HEK293 (cell line): ENCODE results near the gene ZSCAN9.
A peak's percentile ranks its signal among the peaks of the same experiment; 100 is the strongest.

Experiments used
- HOXA7 ChIP-seq: sonication (generic); formaldehyde crosslinking; IDR thresholded peaks from 2 replicates; pipeline ENCODE4 v1.8.1; 2022; ENCODE audit warnings: missing genetic modification reagents, borderline replicate concordance
- PATZ1 ChIP-seq: fragments of 450-650 bp; formaldehyde crosslinking; IDR thresholded peaks from 2 replicates; pipeline ENCODE4 v1.5.1; 2016; ENCODE audit warnings: missing biosample characterization, missing genetic modification characterization
- PRDM2 ChIP-seq: fragments of 450-650 bp; formaldehyde crosslinking; IDR thresholded peaks from 2 replicates; pipeline ENCODE4 v1.5.1; 2016; ENCODE audit warnings: missing biosample characterization, missing genetic modification characterization, borderline replicate concordance
- SCRT2 ChIP-seq: fragments of 450-650 bp; formaldehyde crosslinking; IDR thresholded peaks from 2 replicates; pipeline ENCODE4 v1.5.1; 2016; ENCODE audit warnings: missing biosample characterization, missing genetic modification characterization
- ZBTB21 ChIP-seq: fragments of 450-650 bp; formaldehyde crosslinking; IDR thresholded peaks from 2 replicates; pipeline ENCODE4 v1.5.1; 2017; ENCODE audit warnings: missing biosample characterization, missing genetic modification characterization
- ZEB2 ChIP-seq: fragments of 450-650 bp; formaldehyde crosslinking; IDR thresholded peaks from 2 replicates; pipeline ENCODE4 v1.5.1; 2016; ENCODE audit warnings: missing biosample characterization, missing genetic modification characterization
- ZNF146 ChIP-seq: fragments of 450-650 bp; formaldehyde crosslinking; IDR thresholded peaks from 2 replicates; pipeline ENCODE4 v1.5.1; 2016; ENCODE audit warnings: missing biosample characterization, missing genetic modification characterization
- ZNF169 ChIP-seq: fragments of 450-650 bp; formaldehyde crosslinking; IDR thresholded peaks from 2 replicates; pipeline ENCODE4 v1.5.1; 2016; ENCODE audit warnings: missing biosample characterization, missing genetic modification characterization
- ZNF175 ChIP-seq: fragments of 450-650 bp; formaldehyde crosslinking; IDR thresholded peaks from 2 replicates; pipeline ENCODE4 v1.5.1; 2016; ENCODE audit warnings: missing biosample characterization, missing genetic modification characterization
- ZNF184 ChIP-seq: fragments of 450-650 bp; IDR thresholded peaks from 2 replicates; pipeline ENCODE4 v1.5.1; 2018; ENCODE audit warnings: missing biosample characterization, mild to moderate bottlenecking, missing genetic modification characterization
- ZNF2 ChIP-seq: fragments of 450-650 bp; formaldehyde crosslinking; IDR thresholded peaks from 2 replicates; pipeline ENCODE4 v1.5.1; 2016; ENCODE audit warnings: missing biosample characterization, missing genetic modification characterization
- ZNF248 ChIP-seq: fragments of 450-650 bp; formaldehyde crosslinking; IDR thresholded peaks from 2 replicates; pipeline ENCODE4 v1.5.1; 2017; ENCODE audit warnings: missing biosample characterization, missing genetic modification characterization
- ZNF302 ChIP-seq: fragments of 450-650 bp; formaldehyde crosslinking; IDR thresholded peaks from 2 replicates; pipeline ENCODE4 v1.5.1; 2016; ENCODE audit warnings: missing biosample characterization, missing genetic modification characterization, low read depth
- ZNF433 ChIP-seq: fragments of 450-650 bp; formaldehyde crosslinking; IDR thresholded peaks from 2 replicates; pipeline ENCODE4 v1.5.1; 2016; ENCODE audit warnings: missing biosample characterization, missing genetic modification characterization, low read depth
- ZNF521 ChIP-seq: fragments of 450-650 bp; formaldehyde crosslinking; IDR thresholded peaks from 2 replicates; pipeline ENCODE4 v1.5.1; 2017; ENCODE audit warnings: missing biosample characterization, mild to moderate bottlenecking, missing genetic modification characterization
- ZNF544 ChIP-seq: fragments of 450-650 bp; formaldehyde crosslinking; IDR thresholded peaks from 2 replicates; pipeline ENCODE4 v1.5.0; 2017; ENCODE audit warnings: missing biosample characterization, missing genetic modification characterization
- ZNF555 ChIP-seq: fragments of 450-650 bp; formaldehyde crosslinking; conservative IDR thresholded peaks from 2 replicates; pipeline ENCODE4 v1.5.1; 2017; ENCODE audit warnings: missing biosample characterization, mild to moderate bottlenecking, missing genetic modification characterization, inconsistent platforms
- ZNF596 ChIP-seq: fragments of 450-650 bp; IDR thresholded peaks from 2 replicates; pipeline ENCODE4 v1.5.0; 2018; ENCODE audit warnings: missing biosample characterization, mild to moderate bottlenecking, missing genetic modification characterization, moderate library complexity
- ZNF621 ChIP-seq: fragments of 450-650 bp; formaldehyde crosslinking; IDR thresholded peaks from 2 replicates; pipeline ENCODE4 v1.5.1; 2017; ENCODE audit warnings: missing biosample characterization, missing genetic modification characterization
- ZNF629 ChIP-seq: fragments of 450-650 bp; formaldehyde crosslinking; IDR thresholded peaks from 2 replicates; pipeline ENCODE4 v1.5.1; 2017; ENCODE audit warnings: missing biosample characterization, missing genetic modification characterization
- ZNF664 ChIP-seq: fragments of 450-650 bp; formaldehyde crosslinking; IDR thresholded peaks from 2 replicates; pipeline ENCODE4 v1.5.1; 2016; ENCODE audit warnings: missing biosample characterization, missing genetic modification characterization
- ZNF670 ChIP-seq: fragments of 450-650 bp; formaldehyde crosslinking; IDR thresholded peaks from 2 replicates; pipeline ENCODE4 v1.5.1; 2016; ENCODE audit warnings: missing biosample characterization, missing genetic modification characterization, low read depth
- ZNF701 ChIP-seq: fragments of 450-650 bp; formaldehyde crosslinking; IDR thresholded peaks from 2 replicates; pipeline ENCODE4 v1.5.1; 2016; ENCODE audit warnings: missing biosample characterization, missing genetic modification characterization
- ZNF76 ChIP-seq: fragments of 450-650 bp; formaldehyde crosslinking; IDR thresholded peaks from 2 replicates; pipeline ENCODE4; 2016; ENCODE audit warnings: low read depth, missing biosample characterization, missing genetic modification characterization, borderline replicate concordance
- TF ChIP-seq, protein P1 (sequence below): fragments of 450-650 bp; formaldehyde crosslinking; IDR thresholded peaks from 2 replicates; pipeline ENCODE4 v1.5.1; 2016; ENCODE audit warnings: missing biosample characterization, missing genetic modification characterization
- TF ChIP-seq, protein P2 (sequence below): fragments of 450-650 bp; formaldehyde crosslinking; IDR thresholded peaks from 2 replicates; pipeline ENCODE4 v1.5.1; 2016; ENCODE audit warnings: missing biosample characterization, missing genetic modification characterization
- TF ChIP-seq, protein P3 (sequence below): fragments of 450-650 bp; formaldehyde crosslinking; IDR thresholded peaks from 2 replicates; pipeline ENCODE4 v1.5.1; 2017; ENCODE audit warnings: missing biosample characterization, missing genetic modification characterization

ZSCAN9 gene

DNA sequence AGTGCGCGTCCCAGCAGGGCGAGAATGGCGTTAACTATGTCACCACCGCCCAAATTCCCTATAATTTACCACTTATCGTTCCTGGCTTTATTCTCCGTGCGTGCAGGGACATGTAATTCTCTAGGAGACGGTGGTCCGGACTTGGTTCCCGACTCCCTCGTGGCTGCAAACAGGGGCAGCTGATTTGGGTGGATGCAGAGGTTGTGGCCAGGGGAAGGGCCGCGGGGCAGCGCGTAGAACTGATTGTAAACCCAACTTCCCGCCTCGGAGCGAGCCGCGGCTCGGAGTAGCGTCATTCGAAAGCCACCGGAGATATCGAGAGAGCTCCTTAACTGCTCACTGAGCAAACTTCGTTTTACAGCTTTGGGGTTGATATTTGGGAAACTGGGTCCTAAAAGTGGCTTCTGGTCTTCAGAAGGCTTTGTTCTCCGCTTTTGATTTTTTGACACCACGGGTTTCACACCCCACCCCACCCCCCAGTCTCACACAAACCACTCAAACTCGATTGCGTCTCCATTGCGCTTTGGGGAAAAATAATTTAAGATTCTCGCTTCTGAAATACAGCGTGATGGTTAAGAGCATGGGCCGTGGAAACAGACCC is 17.5 kb upstream of the ZSCAN9 start (continued):
- TF ChIP-seq ZNF76 (tag by site-specific recombination) (peak; percentile 30; the same call in 1 of the 2 replicates), ZNF664 (tag by site-specific recombination) (no peak), ZNF629 (tag by site-specific recombination) (peak; percentile 71), ZNF169 (tag by site-specific recombination) (no peak), ZNF433 (tag by site-specific recombination) (no peak), PRDM2 (tag by site-specific recombination) (no peak), ZNF670 (no peak), ZNF146 (tag by site-specific recombination) (no peak), ZNF555 (tag by site-specific recombination) (no peak), SCRT2 (no peak), ZNF701 (tag by site-specific recombination) (no peak), ZEB2 (no peak; the same call in 1 of the 2 replicates), ZBTB21 (tag by site-specific recombination) (no peak), ZNF596 (tag by site-specific recombination) (no peak), ZNF175 (tag by site-specific recombination) (no peak), ZNF544 (tag by site-specific recombination) (no peak), PATZ1 (tag by site-specific recombination) (peak; percentile 31), ZNF2 (tag by site-specific recombination) (peak; percentile 45), ZNF621 (tag by site-specific recombination) (no peak), ZNF184 (tag by site-specific recombination) (no peak), ZNF248 (tag by site-specific recombination) (no peak), ZNF302 (no peak), ZNF521 (tag by site-specific recombination) (no peak), HOXA7 (no peak)
- TF ChIP-seq, protein P1, sequence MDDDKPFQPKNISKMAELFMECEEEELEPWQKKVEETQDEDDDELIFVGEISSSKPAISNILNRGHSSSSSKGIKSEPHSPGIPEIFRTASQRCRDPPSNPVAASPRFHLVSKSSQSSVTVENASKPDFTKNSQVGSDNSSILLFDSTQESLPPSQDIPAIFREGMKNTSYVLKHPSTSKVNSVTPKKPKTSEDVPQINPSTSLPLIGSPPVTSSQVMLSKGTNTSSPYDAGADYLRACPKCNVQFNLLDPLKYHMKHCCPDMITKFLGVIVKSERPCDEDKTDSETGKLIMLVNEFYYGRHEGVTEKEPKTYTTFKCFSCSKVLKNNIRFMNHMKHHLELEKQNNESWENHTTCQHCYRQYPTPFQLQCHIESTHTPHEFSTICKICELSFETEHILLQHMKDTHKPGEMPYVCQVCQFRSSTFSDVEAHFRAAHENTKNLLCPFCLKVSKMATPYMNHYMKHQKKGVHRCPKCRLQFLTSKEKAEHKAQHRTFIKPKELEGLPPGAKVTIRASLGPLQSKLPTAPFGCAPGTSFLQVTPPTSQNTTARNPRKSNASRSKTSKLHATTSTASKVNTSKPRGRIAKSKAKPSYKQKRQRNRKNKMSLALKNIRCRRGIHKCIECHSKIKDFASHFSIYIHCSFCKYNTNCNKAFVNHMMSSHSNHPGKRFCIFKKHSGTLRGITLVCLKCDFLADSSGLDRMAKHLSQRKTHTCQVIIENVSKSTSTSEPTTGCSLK (tag by site-specific recombination) = no peak
- TF ChIP-seq, protein P2, sequence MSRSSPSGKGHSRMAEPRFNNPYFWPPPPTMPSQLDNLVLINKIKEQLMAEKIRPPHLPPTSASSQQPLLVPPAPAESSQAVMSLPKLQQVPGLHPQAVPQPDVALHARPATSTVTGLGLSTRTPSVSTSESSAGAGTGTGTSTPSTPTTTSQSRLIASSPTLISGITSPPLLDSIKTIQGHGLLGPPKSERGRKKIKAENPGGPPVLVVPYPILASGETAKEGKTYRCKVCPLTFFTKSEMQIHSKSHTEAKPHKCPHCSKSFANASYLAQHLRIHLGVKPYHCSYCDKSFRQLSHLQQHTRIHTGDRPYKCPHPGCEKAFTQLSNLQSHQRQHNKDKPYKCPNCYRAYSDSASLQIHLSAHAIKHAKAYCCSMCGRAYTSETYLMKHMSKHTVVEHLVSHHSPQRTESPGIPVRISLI = no peak
- TF ChIP-seq, protein P3, sequence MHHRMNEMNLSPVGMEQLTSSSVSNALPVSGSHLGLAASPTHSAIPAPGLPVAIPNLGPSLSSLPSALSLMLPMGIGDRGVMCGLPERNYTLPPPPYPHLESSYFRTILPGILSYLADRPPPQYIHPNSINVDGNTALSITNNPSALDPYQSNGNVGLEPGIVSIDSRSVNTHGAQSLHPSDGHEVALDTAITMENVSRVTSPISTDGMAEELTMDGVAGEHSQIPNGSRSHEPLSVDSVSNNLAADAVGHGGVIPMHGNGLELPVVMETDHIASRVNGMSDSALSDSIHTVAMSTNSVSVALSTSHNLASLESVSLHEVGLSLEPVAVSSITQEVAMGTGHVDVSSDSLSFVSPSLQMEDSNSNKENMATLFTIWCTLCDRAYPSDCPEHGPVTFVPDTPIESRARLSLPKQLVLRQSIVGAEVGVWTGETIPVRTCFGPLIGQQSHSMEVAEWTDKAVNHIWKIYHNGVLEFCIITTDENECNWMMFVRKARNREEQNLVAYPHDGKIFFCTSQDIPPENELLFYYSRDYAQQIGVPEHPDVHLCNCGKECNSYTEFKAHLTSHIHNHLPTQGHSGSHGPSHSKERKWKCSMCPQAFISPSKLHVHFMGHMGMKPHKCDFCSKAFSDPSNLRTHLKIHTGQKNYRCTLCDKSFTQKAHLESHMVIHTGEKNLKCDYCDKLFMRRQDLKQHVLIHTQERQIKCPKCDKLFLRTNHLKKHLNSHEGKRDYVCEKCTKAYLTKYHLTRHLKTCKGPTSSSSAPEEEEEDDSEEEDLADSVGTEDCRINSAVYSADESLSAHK (tag by site-specific recombination) = no peak
